Activated CD8-positive, alpha-beta memory T cell treated with anti-CD3 and anti-CD28 coated beads, Interleukin-2, amount 50 U/mL, for 48 hours (primary cell): Measurements from ENCODE around the gene FUZ.
A peak's percentile ranks its signal among the peaks of the same experiment; 100 is the strongest.
"Not testable (repeated sequence)": the region's sequence is repeated elsewhere in the genome, so short reads cannot be mapped to it uniquely, and the experiment has no call there.

Source experiments
- DNase-seq: peaks from one replicate; pipeline ENCODE4 v3.0.0-alpha.2; 2020

FUZ gene

DNA sequence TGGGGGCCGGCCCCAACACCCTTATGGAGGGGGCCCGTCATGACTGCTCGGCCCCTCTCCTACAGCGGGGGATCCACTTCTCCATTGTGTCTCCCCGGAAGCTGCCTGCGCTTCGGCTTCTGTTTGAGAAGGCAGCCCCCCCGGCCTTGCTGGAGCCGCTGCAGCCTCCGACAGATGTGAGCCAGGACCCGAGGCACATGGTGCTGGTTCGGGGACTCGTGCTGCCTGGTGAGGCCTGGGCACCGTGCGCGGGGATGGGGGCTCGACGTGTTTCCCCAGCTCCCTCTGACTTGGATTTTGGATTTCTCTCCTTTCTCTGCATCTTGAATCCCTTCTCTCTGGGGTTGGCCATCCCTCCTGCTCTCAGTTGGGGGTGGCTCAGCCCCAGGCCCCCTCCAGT, 16.6 kb upstream of the FUZ start:
- no peak for DNase-seq

DNA sequence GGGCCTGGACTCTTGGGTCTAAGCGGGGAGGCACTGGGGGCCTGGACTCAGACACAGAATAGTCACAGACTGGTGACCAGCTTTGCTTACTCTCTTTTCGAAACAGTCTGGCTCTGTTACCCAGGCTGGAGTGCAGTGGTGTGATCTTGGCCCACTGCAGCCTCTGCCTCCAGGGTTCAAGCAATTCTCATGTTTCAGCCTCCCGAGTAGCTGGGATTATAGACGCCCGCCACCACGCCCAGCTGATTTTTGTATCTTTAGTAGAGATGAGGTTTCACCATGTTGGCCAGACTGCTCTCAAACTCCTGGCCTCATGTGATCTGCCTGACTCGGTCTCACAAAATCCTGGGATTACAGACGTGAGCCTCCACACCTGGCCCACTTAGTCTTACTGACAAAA, 16.1 kb upstream of the FUZ start:
- DNase-seq = no peak

DNA sequence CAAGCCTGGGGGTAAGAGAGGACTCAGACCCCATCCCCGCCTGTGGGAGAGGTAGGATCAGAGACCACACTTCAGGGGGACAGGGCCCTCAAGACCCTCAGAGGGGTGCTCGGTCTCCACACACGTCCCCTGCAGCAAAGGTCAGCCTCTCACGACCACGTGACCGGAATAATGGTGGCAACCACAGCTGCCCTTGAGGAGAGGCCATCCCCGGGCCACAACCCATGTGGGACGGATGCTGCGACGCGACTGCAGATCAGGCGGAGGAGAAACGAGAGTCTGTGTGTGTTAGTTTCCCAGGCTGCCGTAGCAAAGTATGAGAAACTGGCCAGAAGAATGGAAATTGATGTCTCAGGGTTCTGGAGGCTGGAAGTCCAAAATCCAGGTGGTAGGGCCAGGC, 13.9 kb upstream of the FUZ start:
- no peak for DNase-seq

DNA sequence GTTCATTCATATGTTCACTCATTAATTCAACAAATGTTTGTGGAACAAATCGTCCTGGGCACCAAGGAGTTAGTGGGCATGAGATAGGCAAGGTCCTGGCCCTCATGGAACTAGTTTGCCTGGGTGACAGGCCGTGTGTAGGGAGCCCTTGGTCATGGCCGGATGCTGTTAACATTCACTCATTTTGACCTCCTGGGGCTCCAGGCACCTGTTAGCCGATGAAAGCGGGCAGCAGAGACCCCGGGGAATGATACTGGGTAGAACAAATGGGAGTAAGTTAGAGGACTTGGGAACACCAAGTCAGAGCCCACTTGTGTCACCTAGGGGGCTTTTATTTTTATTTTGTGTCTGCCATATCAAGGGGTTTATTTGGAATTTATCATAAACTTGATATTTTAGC, 11.6 kb upstream of the FUZ start:
- DNase-seq = no peak

DNA sequence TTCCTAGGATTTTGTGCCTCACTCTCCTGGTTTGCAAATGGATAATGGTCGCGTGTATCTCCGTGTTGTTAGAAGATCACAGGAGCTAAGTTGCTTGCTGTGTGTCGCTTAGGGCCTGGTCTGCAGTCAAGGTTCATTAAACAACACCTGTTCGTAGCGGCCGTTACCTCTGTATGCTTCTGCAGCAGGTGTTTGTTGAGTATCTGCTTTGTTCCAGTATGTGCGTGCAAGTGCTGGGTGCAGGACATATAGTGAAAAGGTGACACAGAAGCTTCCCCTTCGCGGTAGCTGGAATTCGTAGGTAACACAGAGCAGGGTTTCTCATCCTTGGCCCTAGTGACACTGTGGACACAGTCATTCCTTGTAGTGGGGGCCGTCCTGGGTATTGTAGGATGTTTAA, 10.4 kb upstream of the FUZ start:
- no peak for DNase-seq

DNA sequence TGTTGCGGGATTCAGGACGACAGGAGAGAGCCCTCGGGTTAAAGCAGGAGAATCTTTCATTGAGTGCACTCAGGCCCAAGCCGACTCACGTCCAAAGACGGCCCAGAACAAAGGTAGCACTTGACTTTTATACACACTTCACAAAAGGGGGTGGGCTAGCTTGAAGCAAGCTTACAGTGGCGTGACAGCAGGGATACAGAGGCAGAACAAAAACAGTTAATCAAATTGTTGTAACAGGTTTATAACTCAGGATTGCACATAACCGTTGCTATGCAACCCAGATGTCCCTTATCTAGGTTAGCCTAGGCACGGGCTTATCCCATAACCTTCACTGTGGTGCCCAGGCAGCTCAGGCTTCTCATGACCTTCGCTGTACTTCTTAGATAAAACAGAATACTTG, 7.0 kb upstream of the FUZ start:
- no peak for DNase-seq

DNA sequence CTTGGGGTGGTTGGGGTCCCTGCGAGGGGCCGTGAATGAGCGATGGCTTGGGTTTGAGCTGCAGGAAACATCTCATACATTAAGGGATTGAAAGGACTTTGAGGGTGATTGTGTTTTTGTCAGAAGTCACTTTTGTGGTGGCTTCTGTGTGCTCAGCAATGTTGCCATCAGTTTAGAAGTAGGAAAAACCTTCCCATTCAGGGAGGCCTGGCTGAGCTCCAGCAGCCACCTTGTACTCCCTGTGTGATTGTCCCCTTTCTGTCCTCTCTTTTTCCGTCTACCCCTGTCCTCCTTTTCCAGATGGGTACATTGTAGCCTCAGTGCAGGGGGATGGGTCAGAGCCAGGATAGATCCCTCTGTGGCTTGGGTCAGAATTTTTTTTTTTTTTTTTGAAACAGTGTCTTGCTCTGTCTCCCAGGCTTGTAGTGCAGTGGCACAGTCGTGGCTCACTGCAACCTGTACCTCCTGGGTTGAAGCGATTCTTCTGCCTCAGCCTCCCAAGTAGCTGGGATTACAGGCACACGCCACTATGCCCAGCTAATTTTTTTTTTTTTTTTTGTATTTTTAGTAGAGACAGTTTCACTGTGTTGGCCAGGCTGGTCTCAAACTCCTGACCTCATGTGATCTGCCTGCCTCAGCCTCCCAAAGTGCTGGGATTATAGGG, 6.5 kb upstream of the FUZ start:
- not testable (repeated sequence) for DNase-seq

DNA sequence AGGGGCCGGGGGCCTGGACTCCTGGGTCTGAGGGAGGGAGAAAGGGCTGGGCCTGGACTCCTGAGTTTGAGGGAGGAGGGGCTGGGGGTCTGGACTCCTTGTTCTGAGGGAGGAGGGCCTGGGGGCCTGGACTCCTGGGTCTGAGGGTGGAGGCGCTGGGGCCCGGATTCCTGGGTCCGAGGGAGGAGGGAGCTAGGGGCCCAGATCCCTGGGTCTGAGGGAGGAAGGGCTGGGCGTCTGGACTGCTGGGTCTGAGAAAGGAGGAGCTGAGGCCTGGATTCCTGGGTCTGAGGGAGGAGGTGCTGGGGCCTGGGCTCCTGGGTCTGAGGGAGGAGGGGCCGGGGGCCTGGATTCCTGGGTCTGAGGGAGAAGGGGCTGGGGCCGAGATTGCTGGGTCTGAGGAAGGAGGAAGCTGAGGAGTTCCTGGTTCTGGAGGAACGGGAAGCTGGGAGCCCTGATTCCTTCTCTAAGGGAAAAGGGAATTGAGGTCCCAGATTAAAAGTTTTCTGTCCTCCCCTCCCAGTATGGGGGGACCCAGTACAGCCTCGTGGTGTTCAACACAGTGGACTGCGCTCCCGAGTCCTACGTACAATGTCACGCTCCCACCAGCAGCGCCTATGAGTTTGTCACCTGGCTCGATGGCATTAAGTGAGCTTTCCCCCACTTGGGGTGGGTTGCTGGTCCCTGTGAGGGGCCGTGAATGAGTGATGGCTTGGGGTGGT, 5.7 kb upstream of the FUZ start:
- DNase-seq = no peak

DNA sequence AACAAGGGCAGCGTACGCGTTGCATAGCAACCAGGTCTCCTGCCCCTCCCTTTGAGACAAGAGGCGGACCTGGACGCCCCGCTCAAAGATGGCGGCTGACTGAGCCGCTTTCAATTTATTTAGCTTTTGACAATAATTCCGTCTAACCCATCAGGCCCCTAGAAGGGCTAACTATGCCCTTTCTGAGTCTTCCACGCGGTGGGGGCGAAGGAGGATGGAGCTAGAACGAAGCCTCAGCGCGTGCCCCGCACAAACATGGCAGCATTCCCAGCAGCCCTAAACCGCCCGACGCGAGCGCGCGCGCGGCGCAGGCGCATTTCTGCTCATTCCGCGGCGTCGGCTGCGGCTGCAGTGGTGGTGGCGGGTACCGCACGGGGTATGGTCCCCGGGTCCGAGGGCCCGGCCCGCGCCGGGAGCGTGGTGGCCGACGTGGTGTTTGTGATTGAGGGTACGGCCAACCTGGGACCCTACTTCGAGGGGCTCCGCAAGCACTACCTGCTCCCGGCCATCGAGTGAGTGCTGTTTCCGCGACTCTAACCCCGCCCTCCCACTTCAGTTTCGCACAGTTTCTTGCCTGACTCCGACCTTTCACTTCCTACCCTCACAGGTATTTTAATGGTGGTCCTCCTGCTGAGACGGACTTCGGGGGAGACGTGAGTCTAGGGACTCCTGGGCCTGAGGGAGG, 5.0 kb upstream of the FUZ start, which contains the start of gene MED25:
TSS of gene MED25 (plus strand) at position 326 of the 685 bp plus-strand sequence. CDS start at position 379, 53 bp downstream.
- DNase-seq = peak; percentile 96

DNA sequence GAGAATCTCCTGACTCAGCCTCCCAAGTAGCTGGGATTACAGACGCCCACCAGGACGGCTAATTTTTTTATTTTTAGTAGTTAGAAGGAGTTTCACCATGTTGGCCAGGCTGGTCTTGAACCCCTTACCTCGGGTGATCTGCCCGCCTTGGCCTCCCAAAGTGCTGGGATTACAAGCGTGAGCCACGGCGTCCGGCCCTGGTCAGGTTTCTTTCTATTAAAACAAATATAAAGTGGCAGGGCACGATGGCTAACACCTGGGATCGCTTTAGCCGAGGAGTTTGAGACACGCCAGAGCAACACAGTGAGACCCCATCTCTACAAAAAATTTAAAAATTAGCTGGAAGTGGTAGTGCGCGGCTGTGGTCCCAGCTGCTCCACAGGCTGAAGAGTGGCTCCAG, 3.5 kb upstream of the FUZ start:
- no peak for DNase-seq

DNA sequence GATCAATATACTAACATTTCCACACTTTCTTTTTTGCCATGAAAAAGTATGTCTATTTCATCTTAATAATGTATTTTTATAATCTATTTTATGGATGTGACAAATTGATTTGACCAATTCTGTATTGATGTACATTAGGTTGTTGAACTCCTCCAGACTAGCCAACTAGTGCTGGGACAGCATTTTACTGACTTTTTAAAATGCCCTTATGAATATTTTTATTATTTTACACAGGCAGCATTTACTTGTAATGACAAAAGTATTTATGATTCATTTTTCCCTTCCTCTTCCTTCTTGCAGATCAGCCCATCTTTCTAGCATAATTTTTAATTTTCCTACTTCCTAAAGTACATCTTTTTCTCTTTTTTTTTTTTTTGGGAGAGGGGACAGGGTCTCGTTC, 918 bp upstream of the FUZ start:
- no peak for DNase-seq

DNA sequence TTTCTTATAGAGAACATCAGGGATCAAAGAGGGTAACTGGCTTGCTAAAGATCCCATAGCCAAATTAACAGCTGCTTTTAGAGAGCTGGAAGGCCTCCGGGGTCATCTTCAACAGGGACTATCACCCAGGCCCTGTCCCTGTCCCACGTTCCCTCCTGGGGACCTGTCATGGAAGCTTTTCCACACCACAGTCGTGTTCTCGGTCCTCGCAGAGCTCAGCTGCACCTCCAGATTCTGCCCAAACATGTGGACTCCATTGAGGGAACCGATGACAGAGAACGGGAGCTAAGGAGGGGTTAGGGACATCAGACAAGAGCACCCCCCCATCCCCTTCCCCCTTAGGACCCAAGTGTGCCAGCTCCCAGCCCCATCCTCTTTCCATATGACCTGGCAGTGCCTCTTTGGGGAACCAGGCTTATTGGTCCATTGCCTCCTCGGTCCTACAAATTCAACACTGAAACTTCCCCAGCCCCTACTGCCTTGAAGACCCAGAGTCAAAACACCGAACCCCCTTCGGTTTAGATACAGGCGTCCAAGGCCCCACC, 568 bp downstream of the FUZ start:
- no peak for DNase-seq

DNA sequence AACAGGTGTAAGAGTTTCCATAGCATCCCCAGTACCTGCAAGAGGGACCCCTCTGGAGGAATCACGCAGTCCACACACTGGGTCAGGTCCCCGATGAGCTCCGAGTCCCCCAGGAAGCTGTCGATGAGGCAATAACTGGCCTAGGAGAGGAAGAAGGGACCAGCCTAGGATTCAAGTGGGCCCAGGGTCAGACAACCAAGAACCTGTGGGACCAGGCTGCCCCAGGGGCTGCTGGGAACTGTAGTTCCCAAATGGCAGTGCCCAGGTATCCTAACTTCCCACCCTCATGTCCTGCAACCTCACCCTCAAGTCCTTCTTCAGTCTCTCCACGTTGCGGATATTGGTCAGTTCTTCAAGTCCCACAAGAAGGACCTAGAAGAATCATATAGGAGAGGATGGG, 1.8 kb downstream of the FUZ start:
- no peak for DNase-seq

DNA sequence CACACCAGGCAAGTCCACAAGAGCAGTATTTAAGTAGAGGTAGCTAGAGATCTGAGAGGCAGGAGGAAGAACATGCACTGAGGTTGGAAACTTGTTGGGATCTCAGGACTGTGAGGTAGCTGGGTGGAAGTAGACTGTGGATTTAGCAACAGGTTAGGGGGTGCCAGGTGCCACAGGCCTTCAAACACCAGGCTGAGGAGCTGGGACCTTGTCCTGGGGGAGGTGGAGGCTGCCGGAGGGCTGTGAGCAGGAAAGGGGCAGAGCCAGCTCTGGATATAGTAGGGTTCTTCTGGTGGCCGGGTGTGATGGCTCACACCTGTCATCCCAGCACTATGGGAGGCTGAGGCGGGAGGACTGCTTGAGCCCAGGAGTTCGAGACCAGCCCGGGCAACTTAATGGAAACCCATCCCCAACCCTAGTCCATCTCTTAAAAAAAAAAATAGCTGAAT, 3.1 kb downstream of the FUZ start:
- no peak for DNase-seq

DNA sequence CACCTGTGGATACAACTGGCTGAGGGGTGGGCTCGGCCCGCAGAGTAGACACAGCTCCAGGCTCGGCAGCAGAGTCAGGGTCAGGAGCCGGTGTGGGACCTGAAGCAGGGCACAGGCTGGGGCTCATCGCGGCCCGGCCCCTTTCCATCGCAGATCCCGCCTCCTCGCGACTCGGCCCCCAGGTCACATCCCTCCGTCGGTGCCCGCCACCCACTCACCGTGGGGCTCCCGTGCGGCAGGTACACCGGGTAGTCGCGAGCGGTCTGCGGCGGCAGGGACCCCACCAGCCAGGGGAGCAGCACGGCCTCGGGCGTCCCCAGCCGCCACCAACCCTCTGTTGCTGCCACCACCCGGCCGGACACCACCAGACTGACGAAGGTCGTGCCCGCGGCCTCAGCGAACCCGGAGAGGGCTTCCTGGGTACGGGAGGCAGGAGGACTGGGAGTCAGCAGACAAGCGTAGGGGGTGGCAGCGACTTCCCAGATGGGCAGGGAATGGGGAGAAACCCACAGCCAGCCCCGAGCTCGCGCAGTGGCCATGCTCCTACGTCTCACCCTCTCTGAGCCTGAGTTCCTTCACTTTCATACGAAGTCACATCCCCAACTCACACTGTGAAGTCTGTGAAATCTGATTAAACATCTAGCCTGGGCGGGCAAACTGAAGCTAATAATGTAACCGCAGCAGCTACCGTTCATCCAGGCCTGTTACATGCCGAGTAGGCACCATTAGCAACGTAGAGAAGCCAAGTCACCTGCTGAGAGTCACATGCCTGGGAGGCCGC, 3.7 kb downstream of the FUZ start:
- peak; percentile 73 for DNase-seq

DNA sequence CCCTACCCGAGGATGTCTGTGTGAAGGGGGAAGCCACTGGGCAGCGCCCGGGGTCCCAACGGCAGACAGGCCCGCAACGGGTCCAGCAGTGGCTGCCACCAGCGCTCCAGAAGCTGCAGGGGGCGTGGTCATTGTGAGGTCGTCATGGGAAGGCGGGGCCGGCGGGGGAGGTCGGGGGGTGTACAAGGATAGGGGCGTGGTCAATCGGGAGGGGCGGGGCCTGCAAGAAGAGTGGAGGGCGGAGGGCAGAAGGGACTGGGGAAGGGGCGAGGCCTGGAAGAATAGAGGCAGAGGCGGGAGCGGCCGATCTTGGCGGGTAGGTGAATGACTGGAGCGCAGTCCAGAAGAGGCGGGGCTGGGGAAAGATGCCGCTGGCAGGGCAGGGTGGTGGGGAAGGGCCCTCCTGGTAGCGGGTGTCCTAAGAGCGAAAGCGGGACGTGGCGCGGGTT, 4.4 kb downstream of the FUZ start:
- DNase-seq = peak; percentile 91

DNA sequence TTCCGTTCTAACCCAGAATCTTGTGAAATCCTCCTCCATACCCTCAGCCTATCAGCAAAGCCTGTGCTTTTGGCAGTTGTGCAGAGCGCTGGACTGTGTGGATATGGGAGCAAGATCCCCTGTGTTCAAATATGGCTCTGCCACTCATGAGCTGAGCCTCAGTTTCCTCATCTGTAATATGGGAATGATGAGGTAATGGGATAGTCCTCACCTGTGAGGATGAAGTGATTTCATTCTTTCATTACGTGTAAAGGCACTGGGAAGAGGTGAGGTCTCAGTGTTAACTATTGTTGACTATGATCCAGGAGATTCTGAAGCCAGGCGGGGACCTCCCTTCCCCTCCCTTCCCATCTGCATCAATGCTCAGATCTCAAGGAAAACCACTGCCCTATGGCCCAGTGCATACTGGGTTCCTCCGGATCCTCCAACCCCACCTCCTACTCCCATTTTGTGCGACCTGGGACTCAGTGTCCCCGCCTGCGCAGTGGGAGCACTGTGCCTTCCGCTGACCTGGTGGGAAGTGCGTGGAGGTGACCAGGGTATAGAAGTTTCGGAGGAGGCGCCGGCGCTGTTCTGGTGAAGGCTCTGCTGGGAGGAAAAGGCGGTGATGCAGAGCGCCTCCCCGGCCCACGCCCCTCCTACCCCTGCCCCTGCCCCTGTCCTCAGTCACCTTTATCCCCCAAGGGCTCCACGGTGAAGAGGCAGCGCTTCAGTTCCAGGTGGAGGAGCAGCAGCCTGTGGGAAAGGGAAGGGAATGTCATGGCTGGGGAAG, 5.0 kb downstream of the FUZ start:
- DNase-seq = no peak

DNA sequence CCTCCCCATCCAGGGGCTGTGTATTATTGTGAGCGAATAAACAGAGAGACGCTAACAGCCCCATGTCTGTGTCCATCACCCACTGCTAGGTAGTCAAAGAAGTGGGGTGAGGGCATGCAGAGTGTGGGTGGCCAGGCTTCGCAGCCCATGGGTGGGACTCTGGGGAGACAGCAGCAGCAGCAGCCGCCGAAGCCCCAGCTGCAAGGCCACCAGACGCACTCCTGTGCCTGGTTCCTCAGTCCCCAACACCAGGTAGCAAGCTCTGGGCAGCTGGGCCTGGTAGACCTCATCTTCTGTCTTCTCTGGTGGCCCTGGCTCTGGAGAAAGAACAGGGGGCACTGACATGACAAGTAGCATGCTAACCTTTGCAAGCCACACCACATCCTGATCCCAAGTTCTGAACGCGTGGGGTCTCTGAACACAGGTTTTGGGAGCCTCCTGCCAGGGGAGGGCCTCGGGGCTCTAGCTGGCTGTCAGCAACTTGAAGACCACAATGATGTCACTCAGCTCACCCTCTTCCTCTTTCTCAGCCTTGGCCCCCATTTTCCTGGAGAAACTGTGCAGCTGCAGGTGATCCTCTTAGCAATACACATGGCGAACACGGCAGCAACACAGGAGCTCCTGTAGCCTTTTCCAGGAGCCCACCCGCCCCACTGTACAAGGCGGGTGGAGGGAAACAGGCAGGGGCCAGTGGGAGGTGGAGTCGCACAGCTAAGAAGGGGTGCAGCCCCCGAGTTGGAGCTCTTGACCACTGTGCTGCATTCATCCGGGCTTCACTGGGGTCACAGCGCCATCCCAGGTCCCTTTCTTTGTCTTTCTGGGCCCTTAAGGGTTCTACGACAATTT, 5.8 kb downstream of the FUZ start:
- DNase-seq = no peak

DNA sequence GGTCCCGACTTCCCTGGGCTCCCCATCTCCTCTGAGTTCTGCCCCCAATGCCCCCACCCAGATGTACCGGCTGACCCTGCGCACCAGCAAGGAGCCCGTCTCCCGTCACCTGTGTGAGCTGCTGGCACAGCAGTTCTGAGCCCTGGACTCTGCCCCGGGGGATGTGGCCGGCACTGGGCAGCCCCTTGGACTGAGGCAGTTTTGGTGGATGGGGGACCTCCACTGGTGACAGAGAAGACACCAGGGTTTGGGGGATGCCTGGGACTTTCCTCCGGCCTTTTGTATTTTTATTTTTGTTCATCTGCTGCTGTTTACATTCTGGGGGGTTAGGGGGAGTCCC, 6.5 kb downstream of the FUZ start:
- no peak for DNase-seq

DNA sequence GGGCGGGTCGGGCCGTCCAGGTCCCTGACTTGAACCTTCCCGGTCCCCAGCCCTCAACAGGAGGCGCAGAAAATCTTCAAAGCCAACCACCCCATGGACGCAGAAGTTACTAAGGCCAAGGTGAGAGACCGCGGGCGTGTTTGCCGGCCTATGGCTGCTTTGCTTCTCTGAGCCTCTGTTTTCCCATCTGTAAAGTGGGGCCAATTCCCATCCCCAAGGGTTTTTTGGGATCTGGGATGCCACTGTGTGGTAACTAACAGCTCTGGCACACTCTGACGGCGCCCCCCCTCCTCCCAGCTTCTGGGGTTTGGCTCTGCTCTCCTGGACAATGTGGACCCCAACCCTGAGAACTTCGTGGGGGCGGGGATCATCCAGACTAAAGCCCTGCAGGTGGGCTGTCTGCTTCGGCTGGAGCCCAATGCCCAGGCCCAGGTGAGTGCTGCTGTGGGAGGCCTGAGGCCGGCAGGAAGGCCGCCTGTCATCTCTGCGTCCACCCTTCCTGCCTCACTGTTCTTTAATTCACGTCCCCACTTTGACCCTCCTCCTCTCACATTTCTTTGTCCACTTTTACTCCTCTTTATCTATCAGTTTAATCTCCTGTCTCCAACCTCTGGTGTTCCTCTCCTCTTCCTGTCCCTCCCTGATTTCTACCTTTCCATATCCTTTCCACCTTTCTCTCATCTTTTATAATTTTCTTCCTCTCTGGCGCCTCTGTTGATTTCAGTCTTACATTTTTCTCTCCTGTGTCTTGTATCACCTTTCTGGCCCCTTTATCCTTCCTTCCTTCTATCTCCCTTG, 7.1 kb downstream of the FUZ start:
- DNase-seq = no peak

DNA sequence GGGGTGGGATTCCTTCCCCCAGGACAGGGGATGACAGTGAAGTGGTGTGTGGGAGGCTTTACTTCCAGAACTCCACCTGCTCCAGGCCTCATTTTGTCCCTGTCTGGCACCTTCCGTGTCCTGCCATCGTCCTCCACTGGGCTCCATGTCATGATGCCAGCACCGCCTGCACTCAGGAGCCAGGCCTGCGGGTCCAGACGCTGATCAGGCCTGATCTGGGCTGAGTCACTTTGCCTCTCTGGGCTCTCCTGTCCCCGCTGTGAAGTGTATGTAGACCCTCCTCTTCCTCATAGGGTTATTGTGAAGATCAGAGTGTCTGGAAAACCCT, 9.6 kb downstream of the FUZ start:
- no peak for DNase-seq
